CD4-positive, alpha-beta T cell treated with Interferon alpha-2 for 1 hour (primary cell): ENCODE data around the gene NHLRC3.
"Not testable (repeated sequence)": the region's sequence is repeated elsewhere in the genome, so short reads cannot be mapped to it uniquely, and the experiment has no call there.

Experiments used
- DNase-seq, 2 donors: peaks; one replicate each; pipeline ENCODE4 v3.0.0-alpha.2; 2020 to 2022

The NHLRC3 gene

GRCh38 chr13:39037880-39038568 lies at the start of gene NHLRC3, which contains the start of gene PROSER1:
Gene NHLRC3, plus strand, starts transcription at chr13:39038456. Its CDS starts 184 bp downstream, at chr13:39038640.
Gene PROSER1, minus strand, starts transcription at chr13:39038089. Its CDS starts 847 bp downstream, at chr13:39037242.
- peak; percentile 87 to 89 for DNase-seq

GRCh38 chr13:38990693-38991092 lies 47.6 kb upstream of the NHLRC3 start, which contains the start of gene STOML3:
Gene STOML3, minus strand, starts transcription at chr13:38990831. Its CDS starts 110 bp downstream, at chr13:38990721.
- DNase-seq: no peak

- no peak for DNase-seq
These were observed 44.9 kb upstream of the NHLRC3 start for GRCh38 chr13:38993381-38993780.

- DNase-seq: no peak
These were observed 39.5 kb upstream of the NHLRC3 start for GRCh38 chr13:38998739-38999138.

GRCh38 chr13:39006371-39007111 lies 31.7 kb upstream of the NHLRC3 start:
- not testable (repeated sequence) for DNase-seq

GRCh38 chr13:39012608-39013007 lies 25.6 kb upstream of the NHLRC3 start:
- DNase-seq: no peak

GRCh38 chr13:39013462-39013861 lies 24.8 kb upstream of the NHLRC3 start:
- no peak for DNase-seq

GRCh38 chr13:39016087-39016486 lies 22.2 kb upstream of the NHLRC3 start:
- no peak for DNase-seq

GRCh38 chr13:39016787-39017186 lies 21.5 kb upstream of the NHLRC3 start:
- peak in 1 of 2 donors; percentile 31 for DNase-seq

GRCh38 chr13:39020853-39021462 lies 17.3 kb upstream of the NHLRC3 start:
- no peak for DNase-seq

GRCh38 chr13:39023316-39023715 lies 14.9 kb upstream of the NHLRC3 start:
- no peak for DNase-seq

- DNase-seq: no peak
These were observed 14.5 kb upstream of the NHLRC3 start for GRCh38 chr13:39023761-39024160.

- DNase-seq: no peak
These were observed 12.8 kb upstream of the NHLRC3 start for GRCh38 chr13:39025433-39025839.

GRCh38 chr13:39032150-39032549 lies 6.1 kb upstream of the NHLRC3 start:
- DNase-seq: no peak

- no peak for DNase-seq
These were observed 4.2 kb upstream of the NHLRC3 start for GRCh38 chr13:39034085-39034484.

- DNase-seq: no peak
These were observed 3.1 kb upstream of the NHLRC3 start for GRCh38 chr13:39035204-39035603.

- DNase-seq: no peak
These were observed 2.5 kb upstream of the NHLRC3 start for GRCh38 chr13:39035799-39036198.

- peak; percentile 3 to 34 for DNase-seq
These were observed 2.0 kb upstream of the NHLRC3 start for GRCh38 chr13:39036212-39036611.

- no peak for DNase-seq
These were observed 811 bp upstream of the NHLRC3 start for GRCh38 chr13:39037410-39037879.

GRCh38 chr13:39038569-39039030 lies 344 bp downstream of the NHLRC3 start:
- DNase-seq: peak; percentile 37 to 60

- no peak for DNase-seq
These were observed 785 bp downstream of the NHLRC3 start for GRCh38 chr13:39039041-39039440.

GRCh38 chr13:39040206-39040605 lies 1.9 kb downstream of the NHLRC3 start:
- DNase-seq: no peak

- no peak for DNase-seq
These were observed 6.3 kb downstream of the NHLRC3 start for GRCh38 chr13:39044536-39044935.
